CD4-positive, alpha-beta T cell treated with Interleukin-4 for 4 hours (primary cell): Measurements from ENCODE around the gene WDR27.
"Not testable (repeated sequence)": the region's sequence is repeated elsewhere in the genome, so short reads cannot be mapped to it uniquely, and the experiment has no call there.

Experiments used
- DNase-seq: peaks from one replicate; pipeline ENCODE4 v3.0.0-alpha.2; 2020

The WDR27 gene

DNA sequence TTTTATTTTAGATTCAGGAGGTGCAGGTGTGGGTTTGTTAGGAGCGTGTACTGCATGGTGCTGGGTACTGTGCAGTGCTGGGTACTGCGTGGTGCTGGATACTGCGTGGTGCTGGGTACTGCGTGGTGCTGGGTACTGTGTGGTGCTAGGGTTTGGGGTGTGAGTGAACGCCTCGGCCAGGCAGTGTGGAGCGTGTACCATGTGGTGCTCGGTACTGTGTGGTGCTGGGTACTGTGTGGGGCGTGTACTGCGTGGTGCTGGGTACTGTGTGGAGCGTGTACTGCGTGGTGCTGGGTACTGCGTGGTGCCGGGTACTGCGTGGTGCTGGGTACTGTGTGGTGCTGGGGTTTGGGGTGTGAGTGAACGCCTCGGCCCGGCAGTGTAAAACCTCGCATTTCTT is 62.9 kb downstream of the WDR27 start:
- DNase-seq = no peak

DNA sequence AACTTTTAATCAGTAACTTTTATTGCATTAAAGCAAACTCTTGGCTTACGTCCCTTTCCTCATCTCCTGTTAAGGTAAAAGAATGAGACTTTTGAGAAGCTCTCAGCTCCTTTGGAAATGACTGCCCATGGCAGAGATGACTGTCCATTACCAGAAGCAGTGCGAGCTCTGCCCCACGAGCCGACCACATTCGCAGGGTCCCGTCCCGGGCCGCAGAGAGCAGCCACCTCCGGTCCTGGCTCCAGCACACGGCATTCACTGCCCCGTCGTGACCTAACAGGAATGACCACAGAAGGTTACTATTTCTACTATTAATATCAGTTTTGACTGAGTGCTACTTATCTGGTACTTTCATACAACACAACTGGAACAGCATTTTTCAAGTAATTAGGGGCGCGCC is 63.4 kb downstream of the WDR27 start:
- no peak for DNase-seq

DNA sequence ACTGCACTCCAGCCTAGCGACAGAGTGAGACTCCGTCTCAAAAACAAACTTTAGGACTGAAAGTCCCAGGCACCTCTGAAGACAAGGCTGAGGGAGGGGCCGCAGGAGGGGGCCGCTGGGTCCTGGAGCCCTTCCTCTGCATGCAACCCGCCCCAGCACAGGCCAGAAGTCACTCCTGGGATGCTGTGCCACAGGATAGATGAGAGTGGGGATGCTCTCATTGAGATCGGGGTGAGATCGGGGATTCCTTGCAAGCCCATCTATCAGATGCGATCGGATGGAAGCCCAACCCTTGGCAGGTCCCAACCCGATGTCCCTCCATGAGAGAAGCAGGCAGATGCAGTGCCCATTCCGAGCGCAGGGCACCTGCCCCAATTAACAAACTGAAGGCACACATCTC is 66.5 kb downstream of the WDR27 start:
- DNase-seq = no peak

DNA sequence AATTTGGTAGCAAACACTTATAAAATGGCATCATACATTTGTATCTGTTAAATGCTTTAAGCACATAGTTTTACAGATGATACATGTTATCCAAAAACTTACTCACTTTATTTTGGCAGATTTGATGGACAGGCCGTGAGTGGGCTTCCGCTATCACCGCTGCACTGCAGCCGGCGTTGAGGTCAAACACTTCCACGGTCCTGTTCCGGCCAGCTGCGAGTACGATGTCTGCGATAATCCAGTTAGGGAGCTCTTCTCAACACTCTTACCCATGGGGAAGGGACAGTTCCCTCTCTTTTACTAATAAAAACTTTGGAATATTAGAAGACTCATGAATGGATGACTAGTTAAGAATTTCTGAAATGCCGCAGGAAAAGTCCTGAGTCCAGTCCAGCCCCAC is 69.0 kb downstream of the WDR27 start:
- no peak for DNase-seq

DNA sequence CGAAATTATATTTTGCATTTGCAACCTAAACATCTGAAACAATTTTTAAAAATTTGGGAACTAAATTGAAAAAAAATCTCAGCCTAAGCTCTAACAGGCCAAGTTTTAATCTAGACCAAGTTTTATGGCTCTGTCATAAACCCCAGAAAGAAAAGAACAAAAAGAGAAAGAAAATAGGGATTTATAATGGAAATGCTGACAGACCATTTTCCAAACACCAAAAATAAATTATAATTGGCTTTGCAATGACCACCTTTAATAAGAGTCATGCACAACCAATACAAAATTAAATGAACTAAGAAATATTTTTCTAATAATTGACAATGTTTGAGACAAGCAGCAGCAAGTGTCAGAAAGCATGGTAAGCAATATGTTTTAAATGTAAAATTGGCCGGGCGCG is 72.6 kb downstream of the WDR27 start:
- no peak for DNase-seq

DNA sequence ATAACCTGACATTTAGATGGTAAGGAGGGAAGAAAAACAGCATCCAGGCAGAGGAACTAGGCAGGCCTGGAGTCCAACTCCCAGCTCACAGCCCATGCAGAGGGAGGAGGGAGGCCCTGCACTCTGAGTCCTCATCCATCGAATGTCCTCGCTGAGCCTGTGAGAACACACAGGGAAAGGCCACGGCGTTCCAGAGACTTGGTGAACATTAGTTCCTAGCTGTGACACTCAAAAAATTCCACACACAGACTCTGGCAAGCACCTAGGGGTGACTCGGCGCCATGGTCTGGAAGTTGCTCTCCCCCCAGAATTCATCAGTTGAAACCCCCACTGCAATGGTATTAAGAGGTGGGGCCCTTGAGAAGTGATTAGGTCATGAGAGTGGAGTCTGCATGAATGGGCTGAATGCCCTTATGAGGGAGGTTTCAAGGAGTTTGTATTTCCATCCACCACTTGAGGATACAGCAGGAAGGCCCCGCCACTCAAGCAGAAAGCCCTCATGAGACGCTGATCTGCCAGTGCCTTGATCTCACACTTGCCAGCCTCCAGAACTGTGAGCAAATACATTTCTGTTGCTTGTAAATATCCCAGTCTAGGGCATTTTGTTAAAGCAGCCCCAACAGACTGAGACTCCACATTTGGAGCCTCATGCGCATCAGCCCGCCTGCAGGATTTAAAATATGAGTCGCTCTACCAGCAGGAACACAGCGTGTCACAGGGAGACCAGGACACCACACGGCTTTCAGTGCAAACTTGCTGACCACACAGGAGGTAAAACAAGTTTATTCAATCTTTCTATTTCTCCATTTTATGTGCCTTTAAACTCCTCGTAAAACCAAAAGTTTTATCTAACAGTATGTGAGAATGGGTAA is 73.9 kb downstream of the WDR27 start:
- no peak for DNase-seq

DNA sequence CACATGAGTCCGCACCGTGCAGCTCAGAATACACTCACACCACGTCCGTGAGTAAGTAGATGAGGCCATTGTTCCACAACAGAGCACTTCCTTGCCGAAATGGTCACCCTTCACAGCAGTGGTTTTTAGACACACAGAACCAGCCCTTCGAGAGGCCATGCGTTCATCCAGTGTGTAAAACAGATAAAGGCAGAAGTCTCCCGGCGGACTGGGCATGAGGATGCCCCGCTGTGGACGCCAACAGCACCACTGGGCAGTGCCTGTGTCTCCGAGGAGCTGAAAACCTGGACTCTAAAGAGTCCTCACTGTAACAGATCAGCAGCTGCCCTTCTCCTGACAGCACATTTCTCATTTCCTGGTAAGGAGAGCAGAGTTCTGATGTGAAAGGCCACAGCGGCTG is 75.2 kb downstream of the WDR27 start:
- no peak for DNase-seq

DNA sequence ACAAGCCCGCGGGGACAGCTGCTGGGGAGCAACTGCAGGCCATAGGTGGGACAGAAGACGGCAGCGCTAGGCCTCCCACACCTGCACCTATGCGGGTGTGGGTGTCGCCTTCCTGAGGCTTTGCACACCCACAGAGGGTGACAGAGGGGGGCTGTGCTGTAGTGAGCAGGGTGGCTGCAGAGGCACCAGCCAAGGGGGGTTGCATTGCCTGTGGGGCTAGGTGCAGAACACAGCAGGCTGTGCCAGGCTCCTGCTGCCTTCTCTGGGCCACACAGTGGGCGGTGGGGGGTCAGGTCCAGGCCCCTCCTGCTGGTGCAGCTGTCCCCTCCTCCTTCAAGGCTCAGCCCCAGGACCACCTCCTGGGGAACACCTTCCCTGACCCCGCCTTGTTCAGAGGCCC is 75.7 kb downstream of the WDR27 start:
- no peak for DNase-seq

DNA sequence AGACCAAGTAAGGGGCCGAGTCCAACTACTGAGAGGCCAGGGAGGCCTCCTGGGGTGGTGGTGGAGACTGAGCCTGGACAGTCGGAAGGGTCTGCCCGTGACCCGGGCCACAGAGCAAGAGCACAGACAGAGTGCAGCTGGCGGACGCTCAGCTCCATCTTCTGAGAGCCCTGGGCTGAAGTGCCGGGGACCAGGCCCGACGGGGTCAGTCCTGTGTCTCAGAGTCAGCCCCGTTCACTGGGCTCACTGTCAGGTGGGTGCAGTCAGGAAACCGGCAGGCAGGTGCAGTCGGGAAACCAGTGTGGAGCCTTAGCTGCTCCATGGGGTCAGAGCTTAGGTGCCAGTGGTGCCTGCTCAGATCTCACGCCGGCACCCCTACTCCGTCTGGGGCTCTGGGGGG is 76.5 kb downstream of the WDR27 start:
- DNase-seq = no peak

DNA sequence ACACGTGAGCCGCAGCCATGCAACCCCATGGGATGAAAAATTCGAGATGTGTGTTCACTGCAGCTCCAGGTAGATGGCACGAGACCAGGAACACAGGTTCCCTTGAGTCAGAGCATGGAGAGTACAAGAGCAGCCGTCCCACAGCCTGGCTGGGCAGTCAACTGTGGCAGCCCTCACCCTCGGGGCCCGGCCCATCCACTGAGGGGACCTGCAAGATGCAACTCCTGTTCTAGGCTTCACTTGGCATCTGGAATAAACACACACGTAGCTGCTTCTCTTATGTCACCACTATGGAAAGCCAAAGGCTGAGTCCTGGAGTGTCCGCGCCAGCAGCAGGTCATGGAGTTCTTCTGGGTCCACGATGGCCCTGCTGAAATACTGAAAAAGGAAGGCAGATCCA is 77.0 kb downstream of the WDR27 start:
- no peak for DNase-seq

DNA sequence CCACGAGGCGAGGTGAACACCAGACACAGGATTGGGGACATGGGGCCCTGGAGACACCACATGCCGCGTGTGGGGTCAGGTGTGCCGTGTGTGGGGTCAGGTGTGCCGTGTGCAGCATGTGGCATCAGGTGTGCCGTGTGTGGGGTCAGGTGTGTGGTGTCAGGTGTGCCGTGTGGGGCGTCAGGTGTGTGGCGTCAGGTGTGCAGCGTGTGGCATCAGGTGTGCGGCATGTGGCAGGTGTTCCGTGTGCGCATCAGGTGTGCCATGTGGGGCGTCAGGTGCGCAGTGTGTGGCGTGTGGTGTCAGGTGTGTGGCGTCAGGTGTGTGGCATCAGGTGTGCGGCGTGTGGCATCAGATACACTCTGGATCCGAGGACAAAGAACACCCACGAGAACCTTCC is 77.9 kb downstream of the WDR27 start:
- no peak for DNase-seq

DNA sequence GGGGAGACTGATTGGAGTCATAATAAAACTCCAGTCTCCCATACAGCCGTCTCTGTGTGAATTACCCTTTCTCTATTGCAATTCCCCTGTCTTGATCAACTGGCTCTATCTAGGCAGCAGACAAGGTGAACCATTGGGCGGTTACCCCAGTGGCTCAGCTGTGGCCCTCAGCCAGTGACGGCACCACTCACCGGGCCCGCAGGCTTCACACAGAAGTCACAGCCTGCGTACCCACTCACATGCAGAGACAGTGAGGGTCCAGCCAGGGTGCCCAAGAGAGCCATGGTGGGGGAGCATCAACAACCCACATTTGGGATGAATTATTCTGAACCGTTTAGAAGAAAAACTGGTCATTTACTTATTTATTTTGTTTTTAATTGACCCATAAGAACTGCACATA is 78.5 kb downstream of the WDR27 start:
- no peak for DNase-seq

DNA sequence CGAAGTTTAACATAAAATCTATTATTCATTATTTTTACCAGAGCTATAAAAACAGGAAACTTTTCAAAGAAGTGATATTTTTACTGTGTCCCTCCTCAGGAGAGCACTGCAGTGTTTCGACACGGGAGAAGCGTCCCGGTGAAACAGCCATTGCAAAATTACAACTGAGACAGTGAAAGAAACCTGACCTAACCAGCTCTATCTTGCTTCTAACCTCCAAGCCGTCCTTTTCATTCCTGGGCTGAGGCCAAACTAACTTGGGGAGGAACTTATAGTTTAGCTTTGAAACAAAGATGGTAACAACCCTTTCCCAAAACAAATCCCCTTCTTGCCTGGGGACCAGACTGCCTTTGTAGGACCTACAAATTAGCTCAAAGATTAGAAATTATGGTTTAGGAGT is 79.2 kb downstream of the WDR27 start:
- no peak for DNase-seq

DNA sequence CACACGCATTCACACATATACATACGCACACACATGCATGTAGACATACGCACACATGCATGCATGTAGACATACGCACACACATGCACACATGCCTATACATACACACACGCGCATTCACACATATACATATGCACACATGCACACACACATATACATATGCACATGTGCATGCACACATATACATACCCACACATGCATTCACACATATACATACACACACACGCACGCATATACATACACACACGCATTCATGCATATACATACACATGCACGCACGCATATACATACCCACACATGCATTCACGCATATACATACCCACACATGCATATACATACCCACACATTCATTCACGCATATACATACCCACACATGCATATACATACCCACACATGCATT is 80.5 kb downstream of the WDR27 start:
- DNase-seq = no peak

DNA sequence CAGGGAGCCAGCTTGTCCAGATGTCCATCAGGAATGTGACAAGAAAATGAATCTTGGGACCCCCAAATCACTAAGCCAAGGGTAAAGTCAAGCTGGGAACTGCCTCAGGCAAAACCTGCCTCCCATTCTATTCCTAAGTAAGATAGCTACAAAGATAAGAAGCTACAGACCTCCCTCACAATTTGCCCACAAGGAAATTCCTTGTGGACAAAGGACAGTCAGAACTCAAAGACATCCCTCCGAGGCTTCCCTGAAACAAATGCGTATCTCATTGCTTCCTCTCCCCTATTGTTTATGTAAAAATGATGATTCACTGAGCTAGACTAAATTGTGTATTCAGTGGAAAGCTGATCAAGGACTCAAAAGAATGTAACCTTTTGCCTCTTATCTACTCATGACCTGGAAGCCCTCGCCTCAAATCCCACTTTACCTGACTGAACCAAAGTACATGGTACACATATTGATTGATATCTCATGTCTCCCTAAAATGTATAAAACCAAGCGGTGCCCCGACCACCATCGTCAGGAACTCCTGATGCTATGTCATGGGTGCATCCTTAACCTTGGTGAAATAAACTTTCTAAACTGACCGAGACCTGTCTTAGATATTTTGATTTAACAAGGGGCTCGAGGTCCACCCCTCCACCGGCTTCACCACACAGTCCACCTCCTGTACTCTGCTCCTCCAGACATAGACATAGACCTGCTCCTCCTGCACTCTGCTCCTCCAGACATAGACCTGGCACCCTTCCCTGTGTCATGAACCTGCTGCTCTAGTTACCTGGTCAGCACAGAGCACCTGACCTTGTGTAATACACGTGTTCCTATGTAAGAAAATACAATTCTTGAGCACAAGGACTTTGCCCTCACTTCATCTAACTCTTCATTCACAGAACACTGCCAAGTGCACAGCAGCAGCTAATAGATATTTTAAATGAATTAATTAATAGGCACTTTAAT is 81.4 kb downstream of the WDR27 start:
- no peak for DNase-seq

DNA sequence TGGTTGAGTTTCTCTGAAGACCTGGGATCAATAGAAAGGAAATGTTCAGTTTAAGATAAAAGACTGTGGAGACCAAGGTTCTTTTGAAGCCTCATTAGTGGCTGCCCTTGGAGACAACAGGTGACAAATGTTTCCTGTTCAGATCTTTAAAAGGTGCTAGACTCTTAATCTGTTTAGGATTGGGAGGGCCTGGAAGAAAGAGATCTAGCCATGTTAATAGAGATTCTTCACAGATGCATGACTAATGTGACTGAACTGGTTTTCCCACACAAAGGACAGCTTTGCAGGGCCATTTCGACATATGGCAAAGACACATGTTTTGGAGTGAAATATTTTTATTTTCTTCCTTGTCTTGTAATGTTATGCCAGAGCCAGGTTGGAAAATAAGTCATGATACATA is 82.2 kb downstream of the WDR27 start:
- no peak for DNase-seq

DNA sequence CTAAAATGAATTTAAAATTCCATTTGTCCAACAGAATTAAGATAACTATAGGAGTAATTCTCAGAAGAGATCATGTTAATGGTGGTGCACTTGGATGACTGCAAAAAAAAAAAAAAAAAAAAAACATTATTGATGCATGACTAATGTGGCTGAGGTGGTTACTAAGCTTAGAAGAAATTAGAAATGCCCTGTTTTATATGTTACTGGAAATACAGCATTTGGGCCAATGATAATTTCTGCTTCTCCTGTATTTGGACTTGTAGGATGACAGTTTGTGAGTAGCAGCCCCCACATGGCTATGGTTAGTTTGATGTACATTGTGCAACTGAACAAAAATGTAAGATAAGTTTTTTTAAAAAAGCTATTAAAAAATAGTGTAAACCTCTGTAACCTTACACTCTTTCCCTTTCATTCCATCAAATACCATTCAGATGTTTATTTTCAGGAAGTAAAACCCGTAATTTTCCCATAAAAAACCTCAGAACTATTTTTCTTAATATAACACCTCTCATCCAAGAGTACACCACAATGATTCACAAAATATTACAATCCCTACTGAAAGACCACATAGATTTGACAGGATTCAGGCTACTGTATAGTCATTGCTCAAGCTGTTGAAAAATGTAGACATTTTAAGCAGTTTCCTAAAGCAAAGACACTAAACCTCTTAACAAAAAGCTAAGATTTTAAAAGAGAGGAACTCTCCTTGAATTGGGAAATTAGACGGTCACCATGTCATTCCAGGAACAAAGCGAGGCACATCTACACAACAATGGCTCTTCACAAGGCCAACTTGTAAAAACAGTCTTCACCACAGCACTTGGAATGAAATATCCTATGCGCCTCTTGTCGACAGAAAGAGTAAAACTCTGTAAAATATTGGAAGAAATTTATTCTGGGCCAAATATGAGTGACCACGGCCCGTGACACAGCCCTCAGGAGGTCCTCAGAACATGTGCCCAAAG is 83.0 kb downstream of the WDR27 start:
- no peak for DNase-seq

DNA sequence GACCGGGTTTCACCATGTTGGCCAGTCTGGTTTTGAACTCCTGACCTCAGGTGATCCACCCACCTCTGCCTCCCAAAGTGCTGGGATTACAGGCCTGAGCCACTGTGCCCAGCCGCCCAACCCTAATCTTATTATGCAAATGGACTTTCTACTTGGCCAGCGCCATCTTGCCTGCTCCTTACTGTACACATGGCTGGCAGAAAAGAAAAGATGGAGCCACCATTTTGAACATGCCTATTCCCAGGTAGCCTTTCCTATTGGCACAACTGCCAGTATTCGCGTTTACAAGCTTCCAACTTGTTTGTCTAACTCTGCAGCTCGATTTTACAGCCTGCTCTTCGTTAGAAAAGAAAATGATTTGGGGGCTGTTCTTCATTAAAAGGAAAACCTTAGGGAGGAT is 84.3 kb downstream of the WDR27 start:
- no peak for DNase-seq

DNA sequence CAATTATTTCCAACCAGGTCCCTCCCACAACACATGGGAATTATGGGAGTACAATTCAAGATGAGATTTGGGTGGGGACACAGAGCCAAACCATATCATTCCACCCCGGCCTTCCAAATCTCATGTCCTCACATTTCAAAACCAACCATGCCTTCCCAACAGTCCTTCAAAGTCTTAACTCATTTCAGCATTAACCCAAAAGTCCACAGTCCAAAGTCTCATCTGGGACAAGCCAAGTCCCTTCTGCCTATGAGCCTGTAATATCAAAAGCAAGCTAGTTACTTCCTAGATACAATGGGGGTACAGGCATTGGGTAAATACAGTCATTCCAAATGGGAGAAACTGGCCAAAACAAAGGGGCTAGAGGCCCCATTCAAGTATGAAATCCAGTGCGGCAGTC is 93.2 kb downstream of the WDR27 start:
- DNase-seq = not testable (repeated sequence)

DNA sequence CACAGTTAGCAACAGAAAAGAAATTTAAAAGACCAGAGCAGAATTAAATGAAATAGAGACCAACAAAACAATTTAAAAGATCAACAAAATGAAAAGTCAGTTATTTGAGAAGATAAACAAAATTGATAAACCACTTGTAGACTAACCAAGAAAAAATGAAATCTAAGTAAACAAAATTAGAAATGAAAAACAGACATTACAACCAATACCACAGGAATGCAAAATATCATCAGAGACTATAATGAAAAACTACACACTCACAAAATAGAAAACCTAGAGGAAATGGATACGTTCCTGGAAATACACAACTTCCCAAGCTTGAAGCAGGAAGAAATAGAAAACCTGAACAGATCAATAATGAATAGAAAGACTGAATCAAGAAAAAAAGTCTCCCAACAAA is 97.8 kb downstream of the WDR27 start:
- no peak for DNase-seq

DNA sequence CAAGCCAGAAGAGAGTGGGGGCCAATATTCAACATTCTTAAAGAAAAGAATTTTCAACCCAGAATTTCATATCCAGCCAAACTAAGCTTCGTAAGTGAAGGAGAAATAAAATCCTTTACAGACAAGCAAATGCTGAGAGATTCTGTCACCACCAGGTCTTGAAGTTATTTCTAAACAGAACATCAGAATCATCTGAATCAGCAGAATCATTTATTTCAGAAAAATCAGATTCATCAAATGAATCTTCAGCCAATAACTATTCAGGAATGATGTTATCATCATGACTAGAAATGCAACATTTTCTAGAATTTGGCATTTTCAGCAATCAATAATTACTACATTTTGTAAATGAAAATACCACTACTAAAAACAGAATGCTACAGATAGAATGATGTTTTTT is 100.7 kb downstream of the WDR27 start:
- not testable (repeated sequence) for DNase-seq

DNA sequence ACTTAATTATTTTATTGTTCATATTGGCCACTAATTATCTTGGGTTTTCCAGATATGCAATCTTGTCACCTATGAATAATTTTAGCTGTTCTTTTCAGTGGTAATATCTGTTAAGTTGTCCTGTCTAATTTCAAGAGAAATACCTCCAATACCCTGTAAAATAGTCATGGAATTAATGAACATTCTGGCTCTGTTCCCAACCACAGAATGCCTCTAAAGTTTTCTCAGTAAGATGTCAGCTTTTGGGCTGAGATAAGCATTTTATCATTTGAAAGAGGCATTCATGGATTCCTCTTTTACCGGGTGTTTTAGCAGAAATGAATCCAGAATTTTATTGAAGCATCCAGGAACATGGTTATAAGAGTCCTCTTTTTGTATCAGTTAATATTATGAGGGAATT is 109.3 kb downstream of the WDR27 start:
- DNase-seq = no peak

DNA sequence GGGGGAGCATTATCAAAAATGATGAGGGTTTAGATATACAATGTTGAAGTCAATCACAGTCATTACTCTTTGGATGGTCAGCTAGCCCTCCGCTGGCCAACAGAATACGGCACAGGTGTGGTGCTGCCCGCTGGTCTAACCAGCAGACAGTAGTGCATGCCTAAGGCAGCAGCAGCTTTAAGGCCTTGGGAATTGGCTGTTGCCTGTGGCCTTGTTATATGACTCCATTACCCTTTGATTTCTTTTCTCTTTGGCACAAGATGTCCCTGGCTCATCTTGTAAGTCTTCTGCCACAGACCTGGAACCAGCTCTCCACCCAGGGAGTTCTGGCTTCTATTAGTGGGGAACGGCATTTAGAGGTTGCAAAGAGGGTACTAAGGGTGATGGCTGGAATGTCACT is 110.2 kb downstream of the WDR27 start:
- DNase-seq = no peak
